Effector memory CD8-positive, alpha-beta T cell (primary cell): ENCODE measurements around the gene TNFSF12.

Experiments used
- ATAC-seq: fragments of 150-1000 bp; cut with Tn5 transposase; replicated peaks from 2 replicates; pipeline ENCODE4 v1.10.0; 2021; ENCODE audit warnings: mild to moderate bottlenecking, moderate library complexity
- DNase-seq, 3 experiments: peaks; one replicate each; pipeline ENCODE4 v3.0.0; 2021
- H3K27ac Mint-ChIP-seq, 2 donors: one replicate each; pipeline ENCODE4 v1.8.0; 2022; ENCODE audit warnings: mild to moderate bottlenecking in 2 of 2, mixed read lengths in 2 of 2, moderate library complexity in 2 of 2
- H3K27me3 Mint-ChIP-seq, 2 donors: one replicate each; pipeline ENCODE4 v1.8.0; 2022; ENCODE audit warnings: mixed read lengths in 2 of 2
- H3K36me3 Mint-ChIP-seq: one replicate; pipeline ENCODE4 v1.8.0; 2022; ENCODE audit warnings: mild to moderate bottlenecking, moderate library complexity, mixed read lengths; ENCODE audit not compliant: insufficient read depth
- H3K4me1 Mint-ChIP-seq, 2 donors: one replicate each; pipeline ENCODE4 v1.8.0; 2022; ENCODE audit warnings: low read depth in 2 of 2, mixed read lengths in 2 of 2
- H3K4me3 Mint-ChIP-seq, 2 donors: one replicate each; pipeline ENCODE4 v1.8.0; 2022; ENCODE audit warnings: mild to moderate bottlenecking in 2 of 2, mixed read lengths in 2 of 2, moderate library complexity in 2 of 2
- H3K9me3 Mint-ChIP-seq, 2 donors: one replicate each; pipeline ENCODE4 v1.8.0; 2022; ENCODE audit warnings: mixed read lengths in 2 of 2
- total RNA-seq, 9 experiments: gene quantifications; one replicate each; lab custom pipeline; 2026; lab: John Stamatoyannopoulos, UW

The TNFSF12 gene
- total RNA-seq = 3.0 to 21.4 (median 4.0) reads per million in 9 experiments

- H3K4me3 Mint-ChIP-seq = peak within 1 kb of the TSS; percentile 74 to 87
- H3K27me3 Mint-ChIP-seq = no peaks in the 10 kb centered on the region
- ATAC-seq (peak; percentile 59), DNase-seq (peak in 2 of 3 experiments; percentile 23 to 27)
- H3K9me3 Mint-ChIP-seq = no peaks in the 10 kb centered on the region
- peak within 1 kb of the TSS; percentile 91 to 94 for H3K27ac Mint-ChIP-seq
- peaks cover 33 to 42% of the 10 kb centered on the region in 2 donors for H3K4me1 Mint-ChIP-seq
- H3K36me3 Mint-ChIP-seq = peaks cover 10% of the 10 kb centered on the region
Measured at GRCh38 chr17:7548585-7549400, at the start of gene TNFSF12. TNFSF12 (plus strand) TSS chr17:7549058; CDS start chr17:7549154, 96 bp downstream.

- ATAC-seq (no peak), DNase-seq (no peak)
- peak overlapping the region in 1 of 2 donors; percentile 49 for H3K27ac Mint-ChIP-seq
- no peaks in the 10 kb centered on the region for H3K27me3 Mint-ChIP-seq
- H3K9me3 Mint-ChIP-seq = no peaks in the 10 kb centered on the region
- peaks cover 6 to 17% of the 10 kb centered on the region in 2 donors for H3K4me1 Mint-ChIP-seq
- H3K4me3 Mint-ChIP-seq = peak overlapping the region in 1 of 2 donors; percentile 36
- H3K36me3 Mint-ChIP-seq = peaks cover 99% of the 10 kb centered on the region
Measured at GRCh38 chr17:7499161-7499560, 49.7 kb upstream of the TNFSF12 start.

- no peak for DNase-seq
- Mint-ChIP-seq H3K36me3 (peaks cover 100% of the 10 kb centered on the region), H3K27ac (peak overlapping the region in 1 of 2 donors; percentile 27), H3K4me3 (no peak overlapping the region), H3K4me1 (peaks cover 0 to 2% of the 10 kb centered on the region in 2 donors), H3K9me3 (no peaks in the 10 kb centered on the region), H3K27me3 (no peaks in the 10 kb centered on the region)
- ATAC-seq = no peak
Measured at GRCh38 chr17:7501729-7502128, 47.1 kb upstream of the TNFSF12 start.

DNA sequence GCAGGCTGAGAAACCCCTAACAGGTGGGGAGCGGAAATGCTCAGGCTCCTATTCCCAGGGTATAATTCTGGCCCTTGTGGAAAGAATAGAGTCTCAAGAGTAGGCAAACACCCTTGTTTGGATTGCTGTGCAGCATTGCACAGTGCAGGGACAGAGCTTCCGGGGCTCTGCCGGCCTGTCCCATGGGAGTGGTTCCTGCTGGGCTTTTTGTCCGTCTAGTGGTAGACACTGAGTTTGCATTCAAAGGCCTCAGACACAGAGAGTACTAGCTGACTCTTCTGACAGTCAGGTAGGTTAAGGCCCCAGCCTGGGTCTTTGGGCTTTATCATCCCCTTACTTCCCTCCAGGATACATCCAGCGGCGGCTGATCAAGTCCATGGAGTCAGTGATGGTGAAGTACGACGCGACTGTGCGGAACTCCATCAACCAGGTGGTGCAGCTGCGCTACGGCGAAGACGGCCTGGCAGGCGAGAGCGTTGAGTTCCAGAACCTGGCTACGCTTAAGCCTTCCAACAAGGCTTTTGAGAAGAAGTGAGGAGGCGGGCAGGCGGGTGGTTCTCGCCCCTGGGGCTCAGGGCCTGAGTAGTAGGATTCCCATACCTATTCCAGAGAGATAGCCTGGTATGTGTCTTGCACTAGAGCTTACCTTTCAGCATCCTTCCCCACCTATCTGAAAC is 46.5 kb upstream of the TNFSF12 start:
- peak; percentile 7 for ATAC-seq
- peak overlapping the region; percentile 41 to 65 for H3K27ac Mint-ChIP-seq
- H3K36me3 Mint-ChIP-seq = peaks cover 100% of the 10 kb centered on the region
- H3K27me3 Mint-ChIP-seq = no peaks in the 10 kb centered on the region
- DNase-seq = no peak
- H3K4me1 Mint-ChIP-seq = no peaks in the 10 kb centered on the region
- no peaks in the 10 kb centered on the region for H3K9me3 Mint-ChIP-seq
- no peak overlapping the region for H3K4me3 Mint-ChIP-seq

DNA sequence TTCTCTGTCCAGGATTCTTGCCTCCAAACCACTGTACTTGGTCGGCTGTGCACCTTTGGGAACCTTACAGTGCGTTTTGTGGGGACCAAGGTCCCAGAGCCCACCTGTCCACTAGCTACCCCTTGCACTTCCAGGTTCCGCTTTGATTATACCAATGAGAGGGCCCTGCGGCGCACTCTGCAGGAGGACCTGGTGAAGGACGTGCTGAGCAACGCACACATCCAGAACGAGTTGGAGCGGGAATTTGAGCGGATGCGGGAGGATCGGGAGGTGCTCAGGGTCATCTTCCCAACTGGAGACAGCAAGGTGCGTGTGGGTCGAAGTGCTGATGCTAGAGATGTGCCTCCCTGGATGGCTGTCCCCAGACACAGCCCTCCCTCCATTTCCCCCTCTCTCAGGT is 45.9 kb upstream of the TNFSF12 start:
- peak overlapping the region; percentile 14 to 65 for H3K27ac Mint-ChIP-seq
- DNase-seq (no peak), ATAC-seq (peak; percentile 22)
- H3K36me3 Mint-ChIP-seq = peaks cover 100% of the 10 kb centered on the region
- H3K4me3 Mint-ChIP-seq = no peak overlapping the region
- H3K27me3 Mint-ChIP-seq = no peaks in the 10 kb centered on the region
- H3K4me1 Mint-ChIP-seq = no peaks in the 10 kb centered on the region
- H3K9me3 Mint-ChIP-seq = no peaks in the 10 kb centered on the region

- Mint-ChIP-seq H3K4me3 (no peak overlapping the region), H3K36me3 (peaks cover 100% of the 10 kb centered on the region), H3K27me3 (no peaks in the 10 kb centered on the region), H3K9me3 (no peaks in the 10 kb centered on the region), H3K27ac (peak overlapping the region; percentile 14 to 65), H3K4me1 (no peaks in the 10 kb centered on the region)
- DNase-seq (no peak), ATAC-seq (no peak)
Measured at GRCh38 chr17:7503521-7503920, 45.3 kb upstream of the TNFSF12 start.

DNA sequence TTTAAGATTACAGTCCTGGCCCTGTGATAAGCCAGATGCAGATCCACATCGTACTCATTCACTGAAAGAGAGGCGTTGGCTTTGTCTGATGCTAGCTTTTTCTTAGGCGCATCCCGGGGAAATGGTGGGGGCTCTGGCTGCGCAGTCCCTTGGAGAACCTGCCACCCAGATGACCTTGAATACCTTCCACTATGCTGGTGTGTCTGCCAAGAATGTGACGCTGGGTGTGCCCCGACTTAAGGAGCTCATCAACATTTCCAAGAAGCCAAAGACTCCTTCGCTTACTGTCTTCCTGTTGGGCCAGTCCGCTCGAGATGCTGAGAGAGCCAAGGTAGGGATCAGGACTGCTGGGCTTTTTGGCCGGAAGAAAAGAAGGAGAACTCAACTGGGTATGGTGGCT is 40.7 kb upstream of the TNFSF12 start:
- no peak for DNase-seq
- Mint-ChIP-seq H3K36me3 (peaks cover 100% of the 10 kb centered on the region), H3K27ac (peak overlapping the region in 1 of 2 donors; percentile 87), H3K4me1 (no peaks in the 10 kb centered on the region), H3K9me3 (no peaks in the 10 kb centered on the region), H3K4me3 (peak overlapping the region in 1 of 2 donors; percentile 53), H3K27me3 (no peaks in the 10 kb centered on the region)
- ATAC-seq = no peak

GRCh38 chr17:7508846-7509245 is 40.0 kb upstream of the TNFSF12 start:
- H3K27me3 Mint-ChIP-seq = no peaks in the 10 kb centered on the region
- peaks cover 100% of the 10 kb centered on the region for H3K36me3 Mint-ChIP-seq
- DNase-seq (no peak), ATAC-seq (no peak)
- H3K4me1 Mint-ChIP-seq = no peaks in the 10 kb centered on the region
- H3K4me3 Mint-ChIP-seq = no peak overlapping the region
- peak overlapping the region in 1 of 2 donors; percentile 87 for H3K27ac Mint-ChIP-seq
- no peaks in the 10 kb centered on the region for H3K9me3 Mint-ChIP-seq

DNA sequence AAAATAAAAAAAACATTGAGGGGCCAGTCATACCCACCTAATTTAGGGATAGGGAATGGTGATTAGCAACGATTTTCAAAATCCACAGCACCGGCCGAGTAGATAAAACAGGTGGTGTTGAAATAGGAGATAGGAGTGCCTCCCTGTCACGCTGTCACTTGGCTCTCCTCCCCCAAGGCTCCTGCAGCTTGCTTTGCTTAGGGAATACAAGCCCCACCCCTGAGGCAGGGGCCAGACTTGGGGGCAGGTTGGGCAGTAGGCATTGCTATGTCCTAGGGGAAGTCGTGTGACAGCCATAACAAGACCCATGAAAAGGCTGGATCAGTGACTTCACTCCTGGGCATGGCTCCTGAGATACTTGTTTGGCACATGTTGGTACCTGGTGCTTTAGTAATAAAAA is 38.9 kb upstream of the TNFSF12 start:
- DNase-seq = no peak
- H3K9me3 Mint-ChIP-seq = no peaks in the 10 kb centered on the region
- no peaks in the 10 kb centered on the region for H3K27me3 Mint-ChIP-seq
- H3K36me3 Mint-ChIP-seq = peaks cover 98% of the 10 kb centered on the region
- peak overlapping the region; percentile 63 to 92 for H3K27ac Mint-ChIP-seq
- no peaks in the 10 kb centered on the region for H3K4me1 Mint-ChIP-seq
- no peak overlapping the region for H3K4me3 Mint-ChIP-seq
- no peak for ATAC-seq

GRCh38 chr17:7511108-7511507 is 37.8 kb upstream of the TNFSF12 start:
- no peaks in the 10 kb centered on the region for H3K27me3 Mint-ChIP-seq
- no peaks in the 10 kb centered on the region for H3K4me1 Mint-ChIP-seq
- DNase-seq (no peak), ATAC-seq (no peak)
- peak overlapping the region; percentile 63 to 92 for H3K27ac Mint-ChIP-seq
- H3K9me3 Mint-ChIP-seq = no peaks in the 10 kb centered on the region
- H3K4me3 Mint-ChIP-seq = peak overlapping the region in 1 of 2 donors; percentile 46
- peaks cover 89% of the 10 kb centered on the region for H3K36me3 Mint-ChIP-seq

DNA sequence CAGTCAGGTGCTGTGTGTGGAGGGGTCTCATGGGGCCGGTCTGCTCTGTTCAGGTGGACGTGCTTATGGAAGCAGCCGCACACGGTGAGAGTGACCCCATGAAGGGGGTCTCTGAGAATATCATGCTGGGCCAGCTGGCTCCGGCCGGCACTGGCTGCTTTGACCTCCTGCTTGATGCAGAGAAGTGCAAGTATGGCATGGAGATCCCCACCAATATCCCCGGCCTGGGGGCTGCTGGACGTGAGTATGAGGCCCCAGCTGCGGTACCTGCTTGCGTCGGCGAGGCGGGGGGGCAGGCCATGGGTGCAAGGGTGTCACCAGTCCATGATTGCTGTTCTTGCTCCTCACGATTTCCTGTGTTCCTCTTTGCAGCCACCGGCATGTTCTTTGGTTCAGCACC is 36.8 kb upstream of the TNFSF12 start:
- H3K27me3 Mint-ChIP-seq = no peaks in the 10 kb centered on the region
- ATAC-seq (no peak), DNase-seq (no peak)
- no peak overlapping the region for H3K4me3 Mint-ChIP-seq
- H3K4me1 Mint-ChIP-seq = no peaks in the 10 kb centered on the region
- H3K36me3 Mint-ChIP-seq = peaks cover 89% of the 10 kb centered on the region
- H3K27ac Mint-ChIP-seq = peak overlapping the region; percentile 63 to 92
- H3K9me3 Mint-ChIP-seq = no peaks in the 10 kb centered on the region

DNA sequence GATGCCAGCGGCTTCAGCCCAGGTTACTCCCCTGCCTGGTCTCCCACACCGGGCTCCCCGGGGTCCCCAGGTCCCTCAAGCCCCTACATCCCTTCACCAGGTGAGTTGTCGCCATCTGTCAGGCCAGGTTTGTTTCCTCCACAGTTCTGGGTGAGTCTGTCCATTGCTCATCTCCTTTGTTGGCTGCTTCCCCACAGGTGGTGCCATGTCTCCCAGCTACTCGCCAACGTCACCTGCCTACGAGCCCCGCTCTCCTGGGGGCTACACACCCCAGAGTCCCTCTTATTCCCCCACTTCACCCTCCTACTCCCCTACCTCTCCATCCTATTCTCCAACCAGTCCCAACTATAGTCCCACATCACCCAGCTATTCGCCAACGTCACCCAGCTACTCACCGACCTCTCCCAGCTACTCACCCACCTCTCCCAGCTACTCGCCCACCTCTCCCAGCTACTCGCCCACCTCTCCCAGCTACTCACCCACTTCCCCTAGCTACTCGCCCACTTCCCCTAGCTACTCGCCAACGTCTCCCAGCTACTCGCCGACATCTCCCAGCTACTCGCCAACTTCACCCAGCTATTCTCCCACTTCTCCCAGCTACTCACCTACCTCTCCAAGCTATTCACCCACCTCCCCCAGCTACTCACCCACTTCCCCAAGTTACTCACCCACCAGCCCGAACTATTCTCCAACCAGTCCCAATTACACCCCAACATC is 35.9 kb upstream of the TNFSF12 start:
- H3K27me3 Mint-ChIP-seq = no peaks in the 10 kb centered on the region
- H3K36me3 Mint-ChIP-seq = peaks cover 80% of the 10 kb centered on the region
- peak overlapping the region; percentile 12 to 92 for H3K27ac Mint-ChIP-seq
- DNase-seq (no peak), ATAC-seq (peak; percentile 7)
- no peak overlapping the region for H3K4me3 Mint-ChIP-seq
- H3K9me3 Mint-ChIP-seq = no peaks in the 10 kb centered on the region
- no peaks in the 10 kb centered on the region for H3K4me1 Mint-ChIP-seq

- no peaks in the 10 kb centered on the region for H3K27me3 Mint-ChIP-seq
- H3K4me3 Mint-ChIP-seq = no peak overlapping the region
- peaks cover 71% of the 10 kb centered on the region for H3K36me3 Mint-ChIP-seq
- no peak for DNase-seq
- no peak for ATAC-seq
- no peaks in the 10 kb centered on the region for H3K9me3 Mint-ChIP-seq
- peak overlapping the region in 1 of 2 donors; percentile 92 for H3K27ac Mint-ChIP-seq
- no peaks in the 10 kb centered on the region for H3K4me1 Mint-ChIP-seq
Measured at GRCh38 chr17:7513850-7514419, 34.9 kb upstream of the TNFSF12 start.
